Thymus (tissue), 11 donors: ENCODE results near the gene GCNT2. TPM values are rescaled to one million over a fixed set of nuclear protein-coding genes. Genes with fewer than 3 reads are reported as not detected.
"Not testable (repeated sequence)": the region's sequence is repeated elsewhere in the genome, so short reads cannot be mapped to it uniquely, and the experiment has no call there.

Experiments used
- DNase-seq, 9 donors: peaks; one replicate each; pipeline ENCODE4 v3.0.0-alpha.2; 2013; ENCODE audit warnings: low spot score in 9 of 9, low read depth in 6 of 9, missing footprints in 1 of 9
- H3K27ac ChIP-seq, 2 donors: one replicate each; pipeline ENCODE4 v1.5.1; 2013; ENCODE audit warnings: control low read depth in 1 of 2, low read depth in 1 of 2, low read length in 1 of 2, mild to moderate bottlenecking in 1 of 2, moderate library complexity in 1 of 2
- H3K27me3 ChIP-seq, 2 donors: one replicate each; pipeline ENCODE4 v1.5.1; 2013; ENCODE audit warnings: low read length in 1 of 2; ENCODE audit not compliant: control insufficient read depth in 2 of 2, insufficient read depth in 1 of 2
- H3K36me3 ChIP-seq, 2 donors: one replicate each; pipeline ENCODE4 v1.5.1; 2013; ENCODE audit warnings: low read length in 1 of 2, mild to moderate bottlenecking in 1 of 2, moderate library complexity in 1 of 2; ENCODE audit not compliant: control insufficient read depth in 2 of 2, insufficient read depth in 2 of 2
- H3K4me1 ChIP-seq, 2 donors: one replicate each; pipeline ENCODE4 v1.5.1; 2013; ENCODE audit warnings: low read length in 2 of 2; ENCODE audit not compliant: control insufficient read depth in 2 of 2, insufficient read depth in 2 of 2
- H3K4me3 ChIP-seq, 2 donors: one replicate each; pipeline ENCODE4 v1.5.1; 2013; ENCODE audit warnings: low read length in 2 of 2, control low read depth in 1 of 2, mild to moderate bottlenecking in 1 of 2
- H3K9me3 ChIP-seq, 2 donors: one replicate each; pipeline ENCODE4 v1.5.1; 2013; ENCODE audit warnings: low read length in 1 of 2, mild to moderate bottlenecking in 1 of 2; ENCODE audit not compliant: control insufficient read depth in 2 of 2, insufficient read depth in 1 of 2
- WGBS: extraction: QIAGEN DNeasy Blood & Tissue Kit; methylation state at CpG from one replicate; pipeline ENCODE4 v1.1.7; 2013; 5-methylcytosine and 5-hydroxymethylcytosine counted together
- polyA plus RNA-seq: library from polyadenylated mRNA; stranded (reverse); fragments of 200-250 nt; gene quantifications from one replicate; pipeline ENCODE4 v1.2.3, GENCODE V29; 2013
- total RNA-seq: library from RNA; stranded (reverse); fragments of 120-200 nt; gene quantifications from one replicate; pipeline ENCODE4 v1.2.4, GENCODE V29; 2013
- donor health status: healthy.

GCNT2 gene
- total and polyA plus RNA-seq, 2 donors: 1.6 to 1.8 TPM

DNA sequence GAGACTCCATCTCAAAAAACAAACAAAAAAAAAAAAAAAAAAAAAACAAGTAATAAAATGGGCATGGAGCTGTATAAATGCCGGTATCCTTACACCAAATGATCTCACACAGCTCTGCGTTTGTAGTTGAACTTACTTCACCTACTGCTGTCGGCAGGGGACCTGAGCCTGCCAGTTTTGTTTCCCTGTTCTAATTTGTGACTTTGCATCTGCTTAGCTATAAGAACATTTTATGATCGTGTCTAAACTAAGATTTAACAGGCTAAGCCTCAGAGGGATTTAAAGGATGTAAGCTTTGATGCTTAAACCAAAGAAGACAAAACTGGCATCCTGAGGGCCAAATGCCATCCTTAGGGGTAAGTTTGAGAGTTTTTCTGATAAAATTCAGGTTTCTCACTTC is 58.7 kb downstream of the GCNT2 start:
- no peak for DNase-seq
- H3K27ac ChIP-seq: no peak overlapping the region
- 98% methylated on average over 4 of the region's 4 CpGs for WGBS
- no peak overlapping the region for H3K4me3 ChIP-seq
- no peaks in the 10 kb centered on the region for H3K9me3 ChIP-seq
- H3K27me3 ChIP-seq: no peaks in the 10 kb centered on the region
- peaks cover 2 to 8% of the 10 kb centered on the region in 2 donors for H3K4me1 ChIP-seq
- H3K36me3 ChIP-seq: no peaks in the 10 kb centered on the region

DNA sequence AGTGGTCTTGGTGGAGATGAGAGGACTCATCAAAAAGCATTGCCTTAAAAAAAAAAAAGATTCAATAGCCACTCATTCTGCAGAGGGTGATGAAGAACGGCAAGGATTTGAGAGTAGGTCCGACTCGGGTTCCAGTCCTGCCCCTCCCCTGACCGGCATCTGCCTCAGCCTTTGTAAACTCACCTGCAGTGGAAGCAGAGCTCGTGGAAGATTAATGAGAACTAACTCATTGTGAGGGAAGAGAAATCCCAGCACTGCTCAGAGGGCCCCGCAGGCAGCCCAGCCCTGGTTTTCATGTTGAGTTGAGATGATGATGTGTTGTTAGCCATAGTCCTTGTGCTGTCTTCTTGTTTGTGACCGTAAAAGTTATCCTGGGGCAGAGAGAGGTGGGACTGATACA is 59.4 kb downstream of the GCNT2 start:
- Histone ChIP-seq H3K36me3 (no peaks in the 10 kb centered on the region), H3K4me3 (no peak overlapping the region), H3K4me1 (peaks cover 2 to 8% of the 10 kb centered on the region in 2 donors), H3K9me3 (no peaks in the 10 kb centered on the region), H3K27me3 (no peaks in the 10 kb centered on the region), H3K27ac (no peak overlapping the region)
- no peak for DNase-seq
- WGBS: 94% methylated on average over 7 of the region's 7 CpGs

DNA sequence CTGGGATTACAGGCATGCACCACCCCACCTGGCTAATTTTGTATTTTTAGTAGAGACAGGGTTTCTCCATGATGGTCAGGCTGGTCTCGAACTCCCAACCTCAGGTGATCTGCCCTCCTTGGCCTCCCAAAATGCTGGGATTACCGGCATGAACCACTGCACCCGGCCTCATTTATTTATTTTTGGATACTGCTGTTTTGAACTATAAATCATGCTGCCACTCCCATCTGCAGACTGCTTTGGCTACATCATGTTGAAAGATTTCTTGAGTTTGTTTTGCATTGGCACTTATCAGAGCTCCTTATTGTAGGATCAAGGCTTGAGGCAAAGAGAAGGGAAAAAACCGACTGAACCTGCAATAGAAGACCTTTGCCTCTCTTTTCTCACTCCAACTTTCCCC is 60.3 kb downstream of the GCNT2 start:
- not testable (repeated sequence) for H3K4me3 ChIP-seq, H3K9me3 ChIP-seq, H3K27ac ChIP-seq, DNase-seq, H3K36me3 ChIP-seq, H3K4me1 ChIP-seq, H3K27me3 ChIP-seq
- 96% methylated on average over 4 of the region's 4 CpGs for WGBS

GRCh38 chr6:10582774-10583508 is 61.8 kb downstream of the GCNT2 start:
- peak in 1 of 9 donors; percentile 22 for DNase-seq
- Histone ChIP-seq H3K4me3 (no peak overlapping the region), H3K4me1 (peaks cover 2 to 8% of the 10 kb centered on the region in 2 donors), H3K27ac (peak overlapping the region in 1 of 2 donors; percentile 8), H3K27me3 (no peaks in the 10 kb centered on the region), H3K9me3 (no peaks in the 10 kb centered on the region), H3K36me3 (no peaks in the 10 kb centered on the region)
- 94% methylated on average over 10 of the region's 10 CpGs for WGBS

DNA sequence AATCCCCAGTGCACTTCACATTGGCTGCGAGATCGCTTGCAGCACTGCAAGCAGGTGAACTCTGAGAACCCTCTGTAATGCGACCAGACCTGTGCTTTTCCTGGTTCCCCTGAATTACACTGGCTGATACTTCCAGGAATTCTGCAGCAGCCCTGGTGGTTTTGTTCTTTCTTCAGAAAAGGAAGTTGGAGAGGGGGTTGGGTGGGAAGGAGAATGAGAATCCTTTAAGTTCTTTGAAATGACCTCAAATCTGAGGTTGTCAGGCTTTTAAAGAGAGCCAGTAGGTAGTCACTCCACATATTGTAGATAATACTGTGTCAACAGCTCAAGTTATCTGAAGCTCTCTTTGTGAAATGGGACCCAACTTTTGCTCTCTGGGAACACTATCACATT is 62.4 kb downstream of the GCNT2 start:
- Histone ChIP-seq H3K27me3 (no peaks in the 10 kb centered on the region), H3K4me1 (peaks cover 2 to 8% of the 10 kb centered on the region in 2 donors), H3K4me3 (no peak overlapping the region), H3K9me3 (no peaks in the 10 kb centered on the region), H3K27ac (no peak overlapping the region), H3K36me3 (no peaks in the 10 kb centered on the region)
- 56% methylated on average over 3 of the region's 3 CpGs for WGBS
- DNase-seq: no peak

- no peak overlapping the region for H3K4me3 ChIP-seq
- 99% methylated on average over 3 of the region's 3 CpGs for WGBS
- H3K4me1 ChIP-seq: peaks cover 2 to 8% of the 10 kb centered on the region in 2 donors
- DNase-seq: no peak
- H3K36me3 ChIP-seq: no peaks in the 10 kb centered on the region
- H3K9me3 ChIP-seq: no peaks in the 10 kb centered on the region
- H3K27me3 ChIP-seq: no peaks in the 10 kb centered on the region
- H3K27ac ChIP-seq: no peak overlapping the region
Measured at GRCh38 chr6:10584607-10585006, 63.5 kb downstream of the GCNT2 start.

GRCh38 chr6:10585209-10585845 is 64.2 kb downstream of the GCNT2 start:
- Histone ChIP-seq H3K4me3 (no peak overlapping the region), H3K4me1 (peaks cover 2 to 8% of the 10 kb centered on the region in 2 donors), H3K27ac (no peak overlapping the region), H3K27me3 (no peaks in the 10 kb centered on the region), H3K9me3 (no peaks in the 10 kb centered on the region), H3K36me3 (no peaks in the 10 kb centered on the region)
- DNase-seq: no peak
- WGBS: 94% methylated on average over 13 of the region's 13 CpGs

DNA sequence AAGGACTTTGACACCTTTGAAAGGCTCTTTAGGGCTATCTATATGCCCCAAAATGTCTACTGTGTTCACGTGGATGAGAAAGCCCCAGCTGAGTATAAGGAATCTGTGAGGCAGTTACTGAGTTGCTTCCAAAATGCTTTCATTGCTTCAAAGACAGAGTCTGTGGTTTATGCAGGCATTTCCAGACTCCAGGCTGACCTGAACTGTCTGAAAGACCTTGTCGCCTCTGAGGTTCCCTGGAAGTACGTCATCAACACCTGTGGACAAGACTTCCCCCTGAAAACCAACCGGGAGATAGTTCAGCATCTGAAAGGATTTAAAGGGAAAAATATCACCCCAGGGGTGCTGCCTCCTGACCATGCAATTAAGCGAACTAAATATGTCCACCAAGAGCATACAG is 65.2 kb downstream of the GCNT2 start:
- DNase-seq: no peak
- no peaks in the 10 kb centered on the region for H3K36me3 ChIP-seq
- H3K27me3 ChIP-seq: no peaks in the 10 kb centered on the region
- 95% methylated on average over 5 of the region's 5 CpGs for WGBS
- no peaks in the 10 kb centered on the region for H3K9me3 ChIP-seq
- H3K27ac ChIP-seq: no peak overlapping the region
- peaks cover 2 to 8% of the 10 kb centered on the region in 2 donors for H3K4me1 ChIP-seq
- no peak overlapping the region for H3K4me3 ChIP-seq

DNA sequence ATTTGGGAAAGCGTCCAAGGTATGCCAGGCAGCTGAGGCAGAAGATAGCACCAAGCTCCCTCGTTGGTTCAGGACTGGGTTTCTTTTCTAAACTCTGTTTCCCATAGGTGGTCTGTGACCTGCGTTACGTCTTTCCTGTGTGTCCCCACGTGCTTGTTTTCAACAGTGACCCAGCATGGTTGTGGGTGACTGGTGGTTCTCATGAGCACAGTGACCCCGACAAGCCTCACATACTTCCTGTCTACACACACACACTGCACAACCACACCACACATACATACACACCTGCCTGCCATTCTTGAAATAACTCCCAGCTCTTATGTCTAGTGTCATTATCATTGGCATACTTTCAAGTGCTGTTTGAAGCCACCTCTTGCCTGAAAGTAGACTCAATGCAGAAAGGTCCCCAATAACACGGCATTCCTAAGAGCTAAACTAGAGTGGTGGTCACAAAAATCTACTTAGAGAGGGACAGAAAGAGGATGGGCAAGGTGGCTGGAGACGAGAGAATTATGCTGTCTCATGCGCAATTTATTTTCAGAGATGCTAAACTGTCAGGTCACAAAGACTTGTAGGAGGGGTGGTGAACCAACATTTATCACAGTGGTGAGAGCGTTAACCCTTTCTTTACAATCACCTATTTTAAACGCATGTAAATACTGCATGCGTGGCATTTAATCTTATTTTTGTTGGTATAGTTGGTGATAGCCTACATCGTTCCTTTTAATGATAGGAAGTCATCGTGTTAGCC is 66.7 kb downstream of the GCNT2 start:
- Histone ChIP-seq H3K27ac (no peak overlapping the region), H3K27me3 (no peaks in the 10 kb centered on the region), H3K4me3 (no peak overlapping the region), H3K4me1 (peaks cover under 1 to 8% of the 10 kb centered on the region in 2 donors), H3K36me3 (no peaks in the 10 kb centered on the region), H3K9me3 (no peaks in the 10 kb centered on the region)
- WGBS: 53% methylated on average over 14 of the region's 14 CpGs
- DNase-seq: no peak
